ENCODE results near the gene USP37.

GRCh38 chr2:218513676-218514075 lies 54.5 kb downstream of the USP37 start:
- TF ChIP-seq, protein P1, sequence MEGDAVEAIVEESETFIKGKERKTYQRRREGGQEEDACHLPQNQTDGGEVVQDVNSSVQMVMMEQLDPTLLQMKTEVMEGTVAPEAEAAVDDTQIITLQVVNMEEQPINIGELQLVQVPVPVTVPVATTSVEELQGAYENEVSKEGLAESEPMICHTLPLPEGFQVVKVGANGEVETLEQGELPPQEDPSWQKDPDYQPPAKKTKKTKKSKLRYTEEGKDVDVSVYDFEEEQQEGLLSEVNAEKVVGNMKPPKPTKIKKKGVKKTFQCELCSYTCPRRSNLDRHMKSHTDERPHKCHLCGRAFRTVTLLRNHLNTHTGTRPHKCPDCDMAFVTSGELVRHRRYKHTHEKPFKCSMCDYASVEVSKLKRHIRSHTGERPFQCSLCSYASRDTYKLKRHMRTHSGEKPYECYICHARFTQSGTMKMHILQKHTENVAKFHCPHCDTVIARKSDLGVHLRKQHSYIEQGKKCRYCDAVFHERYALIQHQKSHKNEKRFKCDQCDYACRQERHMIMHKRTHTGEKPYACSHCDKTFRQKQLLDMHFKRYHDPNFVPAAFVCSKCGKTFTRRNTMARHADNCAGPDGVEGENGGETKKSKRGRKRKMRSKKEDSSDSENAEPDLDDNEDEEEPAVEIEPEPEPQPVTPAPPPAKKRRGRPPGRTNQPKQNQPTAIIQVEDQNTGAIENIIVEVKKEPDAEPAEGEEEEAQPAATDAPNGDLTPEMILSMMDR (IDR thresholded peaks at IDR 0.05; ENCODE audit: low read length): no peak
- TF ChIP-seq EZH2 (IDR thresholded peaks at IDR 0.05; ENCODE audit: borderline replicate concordance, low read length): no peak

Measured in OCI-LY1 (cell line).